NT2/D1 (cell line): ENCODE results near the gene ACRBP.

Experiments
- DNase-seq: peaks from one replicate; pipeline ENCODE4 v3.0.0-alpha.2; 2011; ENCODE audit warnings: low read depth, low spot score
- H3K27me3 ChIP-seq: 2 replicates; pipeline ENCODE4 v1.6.0; 2011; ENCODE audit warnings: mild to moderate bottlenecking; ENCODE audit not compliant: insufficient read length, insufficient read depth
- H3K36me3 ChIP-seq: 2 replicates; pipeline ENCODE4 v1.6.1; 2011; ENCODE audit warnings: mild to moderate bottlenecking, low read length, mixed read lengths; ENCODE audit not compliant: insufficient read depth, insufficient read length
- H3K4me1 ChIP-seq: 2 replicates; pipeline ENCODE4 v1.5.1; 2011; ENCODE audit not compliant: insufficient read depth, insufficient read length
- H3K4me3 ChIP-seq: 2 replicates; pipeline ENCODE4 v1.5.1; 2011; ENCODE audit warnings: low read depth; ENCODE audit not compliant: insufficient read length
- H3K9ac ChIP-seq: 2 replicates; pipeline ENCODE4 v1.6.0; 2011; ENCODE audit warnings: low read depth; ENCODE audit not compliant: insufficient read length
- H3K9me3 ChIP-seq: 2 replicates; pipeline ENCODE4 v1.5.1; 2011; ENCODE audit warnings: mild to moderate bottlenecking, low read length; ENCODE audit not compliant: insufficient read depth
- SUZ12 ChIP-seq: IDR thresholded peaks from 2 replicates; pipeline ENCODE4 v1.6.1; 2011; ENCODE audit not compliant: insufficient read length, insufficient read depth; ENCODE audit errors: extremely low read depth
- YY1 ChIP-seq: IDR thresholded peaks from 2 replicates; pipeline ENCODE4 v1.6.1; 2011; ENCODE audit not compliant: insufficient read length, insufficient read depth
- ZNF274 ChIP-seq: IDR thresholded peaks from 2 replicates; pipeline ENCODE4 v1.6.1; 2011; ENCODE audit warnings: mild to moderate bottlenecking, low read depth, low read length

The ACRBP gene

DNA sequence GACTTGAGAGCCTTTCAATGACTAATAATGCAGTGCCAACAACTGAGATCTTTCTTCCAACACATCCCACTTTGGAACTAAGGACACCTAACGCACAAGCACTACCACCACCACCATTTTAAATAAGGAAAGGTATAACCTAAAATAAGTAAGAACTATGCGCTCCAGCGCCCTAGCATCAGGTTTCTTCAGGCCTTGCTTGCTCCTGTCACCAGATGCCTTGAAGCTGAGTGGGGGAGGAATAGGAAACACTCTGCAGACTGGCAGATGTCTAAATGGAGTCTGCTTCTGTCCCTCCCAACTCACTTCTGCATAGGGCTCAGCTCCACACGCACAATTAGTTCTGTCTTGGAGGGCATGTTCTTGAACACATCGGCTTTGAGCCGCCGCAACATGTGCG is 55.1 kb downstream of the ACRBP start:
- Histone ChIP-seq H3K4me1 (no peaks in the 10 kb centered on the region), H3K4me3 (no peak overlapping the region), H3K9ac (no peak overlapping the region), H3K27me3 (no peaks in the 10 kb centered on the region), H3K36me3 (peaks cover 95% of the 10 kb centered on the region), H3K9me3 (no peaks in the 10 kb centered on the region)
- no peak for DNase-seq
- no peak for TF ChIP-seq SUZ12
- TF ChIP-seq ZNF274: no peak
- no peak for TF ChIP-seq YY1
